Pancreas (tissue), 10 donors: Measurements from ENCODE around the gene TRPM3. TPM values are rescaled to one million over a fixed set of nuclear protein-coding genes. Genes with fewer than 3 reads are reported as not detected.

ENCODE experiments used
- ATAC-seq, 4 donors: fragments of 200-7000 bp; cut with Tn5 transposase; one replicate each; pipeline versions ENCODE4 v1.8.0 to v1.9.1; 2020; ENCODE audit warnings: mild to moderate bottlenecking in 4 of 4, moderate library complexity in 4 of 4
- DNase-seq, 6 donors: peaks; one replicate each; pipeline ENCODE4 v3.0.0-alpha.2; 2020
- FAIRE-seq: peaks from 2 replicates; lab custom pipeline; 2012; peaks lifted over from hg19 to GRCh38; lab: Jason Lieb, UNC
- H3K27ac ChIP-seq, 4 donors: fragments of 200-600 bp; sonication (generic); 1 replicate in 3 of 4; 2 replicates in 1 of 4; pipeline versions ENCODE4 v1.5.0 to v1.8.0; 2020
- H3K27me3 ChIP-seq, 4 donors: fragments of 200-600 bp; one replicate each; pipeline ENCODE4 v1.8.0; 2021
- H3K36me3 ChIP-seq, 3 donors: fragments of 200-600 bp; sonication (generic) in 1 of 3; one replicate each; pipeline versions ENCODE4 v1.5.0 to v1.8.0; 2020 to 2021
- H3K4me1 ChIP-seq, 3 donors: fragments of 200-600 bp; one replicate each; pipeline ENCODE4 v1.8.0; 2021
- H3K4me3 ChIP-seq, 4 donors: fragments of 200-600 bp; sonication (generic) in 2 of 4; one replicate each; pipeline versions ENCODE4 v1.5.0 to v1.8.0; 2020 to 2021
- H3K9me3 ChIP-seq, 4 donors: fragments of 200-600 bp; one replicate each; pipeline ENCODE4 v1.8.0; 2021
- WGBS, 2 donors: extraction: QIAGEN DNeasy Blood & Tissue Kit; methylation state at CpG; one replicate each; pipeline ENCODE4 v1.1.7; 2013; 5-methylcytosine and 5-hydroxymethylcytosine counted together
- intact Hi-C, 3 donors: fragments of 100-400 bp; cut with DNase I; formaldehyde crosslinking; loops; one replicate each; pipeline versions ENCODE4 v1.11.1 to v1.14.2; 2022
- polyA plus RNA-seq, 2 donors: library from polyadenylated mRNA; stranded (reverse); fragments of 200-250 nt; gene quantifications; one replicate each; pipeline ENCODE4 v1.2.3, GENCODE V29; 2013
- total RNA-seq, 6 donors: library from RNA; stranded (reverse); fragmentation: NEBNext Ultra II Directional in 4 of 6; extraction: Animal tissue kit (Norgen Biotek cat#: 25700) in 4 of 6; gene quantifications; one replicate each; pipeline versions ENCODE4 v1.2.1 to v1.2.4, GENCODE V29; 2021 to 2023
- TF ChIP-seq, protein P1 (sequence below), 4 donors: fragments of 200-600 bp; sonication (generic) in 3 of 4; IDR thresholded peaks; one replicate each; pipeline versions ENCODE4 v1.5.0 to v1.8.0; 2021; ENCODE audit warnings: antibody characterized with exemption in 4 of 4
- donor health status: healthy with polysubstance abuse.
- donor health status: DM: no; HTN: no; CAD: no; lungs with moderate emphysema.
- donor health status: DM: no; HTN: no; CAD: no.
- donor health status: control.
- donor health status: control.
- donor health status: Bipolar disorder and iron deficiency.
- donor health status: DM: yes; HTN: yes; CAD: no.
- donor health status: DM: no; HTN: no; CAD: no.
- donor health status: DM: no; HTN: no; CAD: no.
- donor health status: DM: yes; HTN: yes; CAD: no.

Gene TRPM3
- total and polyA plus RNA-seq, 8 donors: 0.22 to 1.9 (median 0.76) TPM

DNA sequence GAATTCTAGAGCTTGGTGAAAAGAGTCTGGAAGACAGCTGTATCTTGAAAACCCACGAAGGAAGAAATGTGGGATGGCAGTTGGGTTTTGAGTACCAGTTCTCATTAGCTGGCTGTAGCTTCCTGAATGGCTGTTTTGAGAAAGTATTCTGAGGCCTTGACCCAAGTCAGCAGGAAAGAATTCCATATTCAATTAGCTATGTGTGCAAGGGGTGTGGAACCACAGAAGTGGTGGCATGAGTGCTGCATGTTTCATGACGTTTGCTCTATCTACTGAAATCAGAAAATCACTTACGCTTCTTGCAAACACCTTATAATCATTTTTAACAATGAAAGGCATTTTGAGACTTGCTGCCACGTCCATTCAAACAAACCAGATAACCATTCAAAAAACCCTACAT lies 69.1 kb downstream of the TRPM3 start:
- Histone ChIP-seq H3K9me3 (no peaks in the 10 kb centered on the region), H3K4me1 (no peaks in the 10 kb centered on the region), H3K27ac (no peak overlapping the region), H3K27me3 (no peaks in the 10 kb centered on the region), H3K36me3 (no peaks in the 10 kb centered on the region), H3K4me3 (no peak overlapping the region)
- ATAC-seq (no peak), DNase-seq (no peak), FAIRE-seq (no peak)
- intact Hi-C loops: no loop called here
- WGBS, 2 donors: 41 to 51% methylated on average over 4 of the region's 4 CpGs
- TF ChIP-seq, protein P1, sequence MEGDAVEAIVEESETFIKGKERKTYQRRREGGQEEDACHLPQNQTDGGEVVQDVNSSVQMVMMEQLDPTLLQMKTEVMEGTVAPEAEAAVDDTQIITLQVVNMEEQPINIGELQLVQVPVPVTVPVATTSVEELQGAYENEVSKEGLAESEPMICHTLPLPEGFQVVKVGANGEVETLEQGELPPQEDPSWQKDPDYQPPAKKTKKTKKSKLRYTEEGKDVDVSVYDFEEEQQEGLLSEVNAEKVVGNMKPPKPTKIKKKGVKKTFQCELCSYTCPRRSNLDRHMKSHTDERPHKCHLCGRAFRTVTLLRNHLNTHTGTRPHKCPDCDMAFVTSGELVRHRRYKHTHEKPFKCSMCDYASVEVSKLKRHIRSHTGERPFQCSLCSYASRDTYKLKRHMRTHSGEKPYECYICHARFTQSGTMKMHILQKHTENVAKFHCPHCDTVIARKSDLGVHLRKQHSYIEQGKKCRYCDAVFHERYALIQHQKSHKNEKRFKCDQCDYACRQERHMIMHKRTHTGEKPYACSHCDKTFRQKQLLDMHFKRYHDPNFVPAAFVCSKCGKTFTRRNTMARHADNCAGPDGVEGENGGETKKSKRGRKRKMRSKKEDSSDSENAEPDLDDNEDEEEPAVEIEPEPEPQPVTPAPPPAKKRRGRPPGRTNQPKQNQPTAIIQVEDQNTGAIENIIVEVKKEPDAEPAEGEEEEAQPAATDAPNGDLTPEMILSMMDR (IDR thresholded peaks at IDR 0.05): no peak

DNA sequence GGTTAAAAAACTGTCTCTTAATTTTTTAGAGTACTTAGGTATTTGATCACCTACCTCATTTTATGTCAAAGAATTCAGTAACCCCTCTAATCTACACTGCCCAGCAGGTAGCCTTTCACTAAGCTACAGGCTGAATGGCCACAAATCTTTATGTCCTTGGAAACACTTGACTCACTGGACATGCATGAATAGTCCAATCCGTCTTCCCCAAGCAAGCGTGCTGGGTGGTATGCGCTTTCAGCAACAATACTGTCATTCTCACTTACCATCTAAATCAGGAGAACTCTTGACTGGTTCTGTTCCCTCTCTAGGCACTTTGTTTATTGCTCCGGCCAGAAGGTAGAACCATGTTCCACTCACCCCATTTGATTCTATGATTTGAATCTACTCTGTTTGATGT lies 73.1 kb downstream of the TRPM3 start:
- Histone ChIP-seq H3K4me1 (no peaks in the 10 kb centered on the region), H3K27me3 (no peaks in the 10 kb centered on the region), H3K4me3 (no peak overlapping the region), H3K27ac (no peak overlapping the region), H3K36me3 (no peaks in the 10 kb centered on the region), H3K9me3 (no peaks in the 10 kb centered on the region)
- DNase-seq (no peak), ATAC-seq (no peak), FAIRE-seq (no peak)
- TF ChIP-seq, protein P1 (IDR thresholded peaks at IDR 0.05): no peak
- intact Hi-C loops: no loop called here
- WGBS, 2 donors: 62 to 66% methylated on average over 4 of the region's 4 CpGs

GRCh38 chr9:71042448-71042990 lies 78.9 kb downstream of the TRPM3 start:
- no peak overlapping the region for H3K4me3 ChIP-seq
- no peak overlapping the region for H3K27ac ChIP-seq
- intact Hi-C loops: no loop called here
- no peaks in the 10 kb centered on the region for H3K27me3 ChIP-seq
- no peaks in the 10 kb centered on the region for H3K9me3 ChIP-seq
- no peak for FAIRE-seq
- WGBS, 2 donors: 59 to 60% methylated on average over 3 of the region's 3 CpGs
- DNase-seq: no peak
- no peaks in the 10 kb centered on the region for H3K36me3 ChIP-seq
- no peak for ATAC-seq
- no peaks in the 10 kb centered on the region for H3K4me1 ChIP-seq
- TF ChIP-seq, protein P1 (IDR thresholded peaks at IDR 0.05): no peak

DNA sequence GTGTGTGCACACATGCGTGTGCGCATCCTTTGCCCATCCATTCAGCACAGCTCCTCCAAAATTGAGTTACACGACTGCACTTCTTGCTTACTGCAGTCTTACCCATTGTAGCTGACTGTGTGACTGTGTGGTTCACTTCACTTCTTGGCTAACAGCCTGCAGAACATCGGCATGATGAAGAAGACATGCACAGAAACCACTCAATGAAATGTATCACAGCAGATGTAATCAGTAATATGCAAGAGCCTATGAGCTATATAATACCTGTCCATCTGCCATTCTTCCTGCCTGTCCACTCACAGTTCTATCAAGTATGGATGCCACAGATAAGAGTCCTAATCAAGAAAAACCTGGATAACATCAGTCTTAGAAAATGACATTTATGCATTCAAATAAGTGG lies 83.9 kb downstream of the TRPM3 start:
- H3K27ac ChIP-seq: no peak overlapping the region
- TF ChIP-seq, protein P1 (IDR thresholded peaks at IDR 0.05): no peak
- no peaks in the 10 kb centered on the region for H3K9me3 ChIP-seq
- no peak for FAIRE-seq
- intact Hi-C loops: no loop called here
- H3K27me3 ChIP-seq: no peaks in the 10 kb centered on the region
- no peaks in the 10 kb centered on the region for H3K36me3 ChIP-seq
- peaks cover 0 to 4% (median 0%) of the 10 kb centered on the region in 3 donors for H3K4me1 ChIP-seq
- DNase-seq: no peak
- no peak for ATAC-seq
- WGBS, 2 donors: 87 to 88% methylated on average over 4 of the region's 4 CpGs
- no peak overlapping the region for H3K4me3 ChIP-seq

DNA sequence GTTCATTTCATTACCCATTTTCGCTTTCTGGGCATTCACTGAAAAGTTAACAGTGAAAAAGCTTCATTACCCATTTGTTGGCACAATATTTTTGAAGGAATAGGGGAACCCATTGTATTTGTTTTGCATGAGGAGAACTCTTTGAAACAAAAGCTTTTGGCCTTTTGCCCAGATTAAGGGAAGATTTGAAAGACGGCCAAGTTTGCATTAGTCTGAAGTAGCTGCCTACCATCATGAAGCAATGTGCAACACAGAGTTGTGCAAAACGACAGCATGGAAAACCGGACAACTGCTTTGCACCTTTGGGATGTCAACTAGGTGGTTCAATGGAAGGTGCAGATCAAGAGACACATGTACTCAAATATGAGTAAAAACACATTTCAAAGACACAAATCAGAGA lies 84.9 kb downstream of the TRPM3 start:
- peak in 1 of 6 donors; percentile 18 for DNase-seq
- no peak for FAIRE-seq
- TF ChIP-seq, protein P1 (IDR thresholded peaks at IDR 0.05): no peak
- Histone ChIP-seq H3K9me3 (no peaks in the 10 kb centered on the region), H3K36me3 (no peaks in the 10 kb centered on the region), H3K4me3 (no peak overlapping the region), H3K27ac (no peak overlapping the region), H3K27me3 (no peaks in the 10 kb centered on the region), H3K4me1 (peaks cover 0 to 4% (median 0%) of the 10 kb centered on the region in 3 donors)
- peak in 1 of 4 donors; percentile 57 for ATAC-seq
- intact Hi-C loops: no loop called here
- WGBS, 2 donors: 25 to 36% methylated on average over 4 of the region's 4 CpGs
